HCT116 (cell line): ENCODE results near the gene SPRING1.

Source experiments
- CTCF ChIP-seq, 3 experiments: fragments of 200-600 bp in 1 of 3; sonication (generic) in 1 of 3; IDR thresholded peaks in 2 of 3; conservative IDR thresholded peaks in 1 of 3; 2 replicates each; pipeline ENCODE4 v1.5.1; 2012 to 2017; ENCODE audit warnings: low read depth in 2 of 3, low read length in 2 of 3, antibody characterized with exemption in 1 of 3, borderline replicate concordance in 1 of 3, control low read depth in 1 of 3, mild to moderate bottlenecking in 1 of 3, mixed read lengths in 1 of 3, mixed run types in 1 of 3, moderate library complexity in 1 of 3; ENCODE audit not compliant: insufficient read depth in 1 of 3
- EGR1 ChIP-seq: IDR thresholded peaks from 2 replicates; pipeline ENCODE4 v1.6.1; 2012; ENCODE audit warnings: low read depth
- EZH2 ChIP-seq: fragments of 200-600 bp; sonication (generic); IDR thresholded peaks from 2 replicates; pipeline ENCODE4 v1.6.1; 2017; ENCODE audit warnings: antibody characterized with exemption, mixed run types
- MAX ChIP-seq: IDR thresholded peaks from 2 replicates; pipeline ENCODE4 v1.6.1; 2012
- POLR2A ChIP-seq: IDR thresholded peaks from 2 replicates; pipeline ENCODE4 v1.7.0; 2011; ENCODE audit warnings: borderline replicate concordance; ENCODE audit not compliant: insufficient read depth, insufficient read length; ENCODE audit errors: extremely low read depth
- POLR2AphosphoS5 ChIP-seq: IDR thresholded peaks from 2 replicates; pipeline ENCODE4 v1.6.1; 2011; ENCODE audit warnings: mild to moderate bottlenecking, low read depth, low read length, moderate library complexity
- RAD21 ChIP-seq: IDR thresholded peaks from 2 replicates; pipeline ENCODE4 v1.6.1; 2012; ENCODE audit warnings: low read depth, mild to moderate bottlenecking
- REST ChIP-seq: IDR thresholded peaks from 2 replicates; pipeline ENCODE4 v1.6.1; 2012; ENCODE audit warnings: low read depth
- YY1 ChIP-seq: IDR thresholded peaks from 2 replicates; pipeline ENCODE4 v1.6.1; 2011; ENCODE audit warnings: low read length, low read depth, moderate library complexity, mild to moderate bottlenecking; ENCODE audit not compliant: insufficient replicate concordance; ENCODE audit errors: extremely low read depth
- ZFX ChIP-seq: fragments of 450-650 bp; IDR thresholded peaks from 2 replicates; pipeline ENCODE4 v1.6.1; 2017
- ZNF274 ChIP-seq: fragments of 200-500 bp; sonication (Bioruptor generic); IDR thresholded peaks from 2 replicates; pipeline ENCODE4 v1.6.1; 2014; ENCODE audit warnings: mild to moderate bottlenecking, low read depth, low read length, inconsistent platforms

GRCh38 chr12:116727261-116727660, 10.6 kb downstream of the SPRING1 start:
- TF ChIP-seq ZFX (no peak), CTCF (IDR thresholded peaks at IDR 0.05 in 2 of 3, conservative IDR thresholded peaks at IDR 0.05 in 1 of 3; ENCODE audit: borderline replicate concordance in 1 of 3, insufficient read depth in 1 of 3, low read depth in 2 of 3, low read length in 2 of 3) (no peak), REST (no peak), EGR1 (no peak), POLR2AphosphoS5 (no peak), EZH2 (no peak), POLR2A (no peak), YY1 (no peak), MAX (no peak), ZNF274 (no peak), RAD21 (no peak)
